SHP77 (cell line): Measurements from ENCODE around the gene ROCK2.
"Not testable (repeated sequence)": the region's sequence is repeated elsewhere in the genome, so short reads cannot be mapped to it uniquely, and the experiment has no call there.

Source experiments
- DNase-seq, 2 experiments: peaks; one replicate each; lab custom pipeline; 2025; lab: John Stamatoyannopoulos, UW

Gene ROCK2

DNA sequence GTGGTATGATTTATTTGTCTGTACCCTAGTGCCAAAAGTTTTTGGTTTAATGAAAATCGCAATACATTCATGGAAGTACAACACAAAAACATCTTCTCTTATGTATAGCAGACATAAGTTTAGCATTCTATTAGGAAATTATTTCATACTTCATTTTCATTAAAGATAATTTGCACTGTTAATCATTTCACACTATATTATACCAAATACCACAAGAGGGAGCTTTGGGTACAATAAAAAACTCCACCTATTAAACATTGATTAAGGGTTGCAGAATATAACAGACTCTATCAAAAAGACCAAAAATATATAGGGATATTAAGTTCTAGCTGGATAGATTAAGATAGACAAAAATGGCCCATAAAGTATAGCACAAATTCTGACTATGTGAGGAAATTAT, 110.1 kb downstream of the ROCK2 start:
- DNase-seq, result no peak

DNA sequence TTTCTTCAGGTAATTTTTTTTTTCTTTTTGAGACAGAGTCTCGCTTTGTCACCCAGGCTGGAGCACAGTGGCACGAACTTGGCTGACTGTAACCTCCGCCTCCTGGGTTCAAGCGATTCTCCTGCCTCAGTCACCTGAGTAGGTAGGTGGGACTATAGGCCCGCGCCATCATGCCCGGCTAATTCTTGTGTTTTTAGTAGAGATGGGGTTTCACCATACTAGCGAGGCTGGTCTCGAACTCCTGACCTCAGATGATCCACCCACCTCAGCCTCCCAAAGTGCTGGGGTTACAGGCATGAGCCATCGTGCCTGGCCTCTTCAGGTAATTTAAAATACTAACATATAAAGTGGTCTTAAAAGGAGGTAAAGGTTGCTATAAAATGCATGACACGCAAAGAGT, 113.2 kb downstream of the ROCK2 start:
- not testable (repeated sequence) for DNase-seq

DNA sequence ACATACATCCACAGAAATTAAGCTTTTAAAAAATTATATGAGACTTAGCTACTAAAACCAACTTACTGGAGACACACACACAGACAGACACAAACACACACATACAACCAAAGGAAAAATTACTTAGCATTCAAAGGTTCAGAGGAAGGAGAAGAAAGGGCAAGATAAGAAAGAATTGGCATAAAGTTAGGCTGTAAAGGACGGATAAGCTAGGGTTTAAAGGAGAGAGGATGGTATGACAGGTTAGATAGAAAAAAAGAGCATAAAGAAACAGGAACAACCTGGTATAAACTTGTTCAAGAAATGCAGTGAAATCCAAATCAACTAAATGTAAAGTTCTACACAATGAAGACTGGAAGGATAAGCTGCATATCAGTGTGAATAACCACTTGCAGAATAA, 115.7 kb downstream of the ROCK2 start:
- DNase-seq, result no peak

DNA sequence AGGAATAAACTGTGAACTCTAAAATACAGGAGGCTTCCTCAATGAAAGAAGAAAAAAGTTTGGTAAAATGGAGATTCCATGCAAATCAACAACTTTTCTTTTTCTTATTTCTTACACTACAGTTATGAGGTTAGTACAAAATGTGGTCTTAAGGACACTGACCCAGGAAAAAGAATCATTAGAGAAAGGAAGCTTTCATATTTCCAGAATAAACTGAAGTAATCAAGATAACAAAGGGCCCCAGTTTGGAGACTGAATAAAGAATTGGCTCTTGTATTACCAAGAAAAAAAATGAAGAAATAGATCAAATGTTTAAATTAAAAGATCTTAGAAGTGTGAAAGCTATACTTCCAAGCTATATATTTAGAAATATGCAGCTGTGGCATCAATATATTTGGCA, 116.8 kb downstream of the ROCK2 start:
- no peak for DNase-seq

DNA sequence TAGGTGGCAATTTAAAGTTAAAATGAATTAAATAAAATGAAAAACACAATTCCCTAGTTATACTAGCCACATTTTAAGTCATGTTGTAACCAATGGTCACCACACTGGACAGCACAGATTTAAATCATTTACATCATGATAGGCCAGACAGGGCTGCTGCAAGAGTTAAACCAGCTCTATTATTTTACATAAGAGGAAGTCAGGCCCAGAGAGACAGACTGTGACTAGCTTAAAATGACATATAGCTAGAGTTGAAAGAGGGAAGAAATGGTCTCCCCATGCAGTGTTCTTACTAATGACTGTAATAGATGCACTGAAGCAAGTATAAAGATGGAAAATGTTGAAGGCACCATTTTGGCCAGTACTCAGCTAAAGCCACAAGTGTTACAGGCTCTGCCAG, 119.5 kb downstream of the ROCK2 start:
- DNase-seq, result no peak

DNA sequence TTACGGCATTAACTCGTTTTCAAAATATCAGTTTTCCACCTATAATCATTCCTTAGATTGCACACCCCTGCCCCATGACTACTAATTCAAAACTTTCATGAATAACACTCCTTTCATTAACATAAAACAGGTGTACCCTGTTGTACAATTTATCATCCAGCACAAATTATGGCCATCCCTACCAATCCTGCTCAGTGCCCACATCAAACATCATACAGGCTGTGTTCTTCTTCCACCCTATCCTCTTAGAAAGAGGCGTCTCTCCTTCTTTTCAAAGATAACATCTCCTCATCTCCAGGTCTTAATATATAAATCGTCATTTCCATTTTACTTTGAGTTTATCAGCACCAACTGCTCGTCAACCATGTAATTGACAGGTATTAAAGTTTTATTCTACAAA, 121.6 kb downstream of the ROCK2 start:
- no peak for DNase-seq

DNA sequence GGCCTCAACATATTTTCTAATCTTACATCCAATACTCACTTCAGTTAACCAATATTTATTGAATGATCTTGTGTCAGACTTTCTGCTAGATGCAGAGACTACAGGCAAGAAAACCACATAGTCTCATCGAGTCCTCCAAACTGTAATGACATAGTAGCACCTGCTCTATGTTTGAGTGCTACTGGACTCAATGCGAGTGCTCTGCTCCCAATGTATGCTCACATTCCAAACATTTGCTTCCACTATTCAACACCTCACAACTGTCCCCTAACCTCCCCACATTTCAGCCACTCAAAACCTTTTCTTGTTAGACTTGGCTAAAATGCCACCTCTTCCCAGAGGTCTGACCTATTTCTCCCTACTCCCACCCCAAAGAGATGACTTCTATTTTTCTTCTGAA, 124.0 kb downstream of the ROCK2 start:
- DNase-seq, result no peak

DNA sequence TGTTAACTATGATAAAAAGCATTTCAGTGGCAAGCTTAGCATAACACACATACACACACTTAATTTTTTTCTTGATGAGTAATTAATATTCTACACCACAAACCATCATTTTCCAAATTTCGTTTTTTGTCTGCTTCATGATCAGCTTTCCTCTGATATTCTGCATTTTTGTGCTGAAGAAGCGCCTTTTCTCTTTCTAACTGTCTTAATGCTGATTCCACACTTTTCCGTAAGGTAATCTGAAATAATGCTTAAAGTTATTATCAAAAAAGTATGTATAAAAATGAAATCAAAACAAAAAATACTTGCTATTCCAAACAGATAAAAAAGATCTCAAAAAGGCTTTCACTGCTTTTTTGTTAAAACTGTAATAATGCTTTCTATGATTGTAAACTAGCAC, 129.0 kb downstream of the ROCK2 start:
- no peak for DNase-seq

DNA sequence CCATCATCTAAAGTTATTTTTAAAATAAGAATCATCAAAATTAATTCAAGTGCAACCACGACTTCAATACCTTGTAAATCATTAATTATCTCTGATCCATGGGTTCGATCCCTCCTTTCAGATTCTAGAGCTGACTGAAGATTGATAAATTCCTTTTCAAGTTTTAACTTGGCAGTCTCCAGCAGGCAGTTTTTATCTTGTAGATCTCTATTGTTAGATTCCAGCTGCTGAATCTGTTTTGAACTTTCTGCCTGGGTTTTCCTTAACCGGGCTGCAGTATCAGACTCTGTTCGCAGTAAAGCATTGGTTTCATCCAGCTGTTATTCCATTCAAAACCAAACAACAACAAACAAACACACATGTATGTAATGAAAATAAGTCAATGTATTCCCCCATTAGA, 129.7 kb downstream of the ROCK2 start:
- DNase-seq, result no peak

DNA sequence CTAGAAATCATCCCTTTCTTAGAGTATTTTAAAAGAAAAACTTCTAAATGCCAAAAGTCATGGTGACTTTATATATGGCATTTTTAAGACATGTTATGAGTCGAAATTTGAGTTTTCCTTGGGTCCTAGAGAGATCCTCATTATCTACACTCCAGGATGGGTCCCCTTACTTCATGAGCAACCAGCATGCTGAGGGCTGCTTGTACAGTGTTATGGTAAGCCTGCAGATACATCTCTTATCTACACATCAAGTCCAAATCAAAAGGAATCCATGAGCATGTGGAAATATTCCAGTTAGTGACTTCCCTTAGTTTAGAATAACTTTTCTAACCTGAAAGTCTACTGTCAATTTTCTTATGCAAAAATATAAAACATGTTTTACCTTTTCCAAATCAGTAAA, 130.5 kb downstream of the ROCK2 start:
- DNase-seq, result no peak

DNA sequence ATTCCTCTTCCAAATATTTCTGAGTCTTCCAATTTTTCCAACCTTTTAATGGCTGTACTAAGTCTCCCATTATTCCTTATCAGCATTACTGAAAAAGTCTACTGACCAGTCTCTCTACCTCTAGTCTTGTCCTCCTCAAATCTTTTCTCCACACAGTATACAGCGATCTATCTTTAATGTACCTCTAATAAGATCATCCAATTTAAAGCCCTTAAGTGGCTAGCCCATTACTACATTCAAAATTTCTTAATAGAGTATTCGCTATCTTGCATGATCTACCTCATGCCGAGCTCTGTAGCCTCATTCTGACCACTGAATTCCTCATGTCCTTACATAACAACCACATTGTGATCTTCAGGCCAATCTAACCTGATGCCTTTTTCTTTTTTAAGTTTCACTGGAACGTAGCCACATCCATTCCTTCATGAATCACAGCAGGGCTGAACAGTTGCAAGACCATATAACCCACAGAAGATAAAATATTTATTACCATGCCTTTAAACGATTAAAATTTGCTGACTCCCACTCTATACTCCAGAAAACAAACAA, 131.3 kb downstream of the ROCK2 start:
- no peak for DNase-seq

DNA sequence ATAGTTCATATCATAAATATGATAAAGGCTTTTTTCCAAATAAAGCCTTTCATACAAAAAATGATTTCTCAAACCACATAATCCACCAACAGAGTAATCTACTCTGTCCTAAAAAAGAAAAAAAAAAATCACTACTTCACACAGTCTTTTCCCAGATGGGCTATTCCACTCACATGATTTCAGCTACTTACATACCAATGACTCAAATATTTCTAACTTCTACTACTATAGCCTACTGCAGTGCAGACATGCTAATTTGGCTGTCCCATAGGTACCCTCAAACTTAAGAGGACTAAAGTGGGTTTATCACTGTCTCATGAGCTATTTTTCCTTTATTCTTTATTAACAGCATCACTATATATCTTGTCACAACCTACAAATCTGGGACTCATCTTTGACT, 131.8 kb downstream of the ROCK2 start:
- no peak for DNase-seq

DNA sequence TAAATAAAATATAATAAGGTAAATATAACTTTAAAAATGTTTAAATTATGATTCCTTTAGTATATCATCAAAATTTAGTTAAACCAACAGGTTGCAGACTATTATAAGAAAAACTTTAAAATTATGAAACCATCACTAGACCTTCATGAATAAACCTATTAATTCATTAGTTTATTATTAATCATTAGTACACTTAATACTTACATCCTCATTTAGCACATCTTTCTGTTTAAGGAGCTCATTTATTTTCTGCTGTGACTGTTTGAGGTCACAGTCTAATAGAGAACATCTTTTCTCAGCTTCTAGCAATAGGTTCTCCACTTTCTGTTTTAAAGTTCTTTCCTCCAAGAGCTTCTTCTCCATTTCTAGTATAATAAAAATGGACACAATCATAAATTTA, 136.4 kb downstream of the ROCK2 start:
- no peak for DNase-seq

DNA sequence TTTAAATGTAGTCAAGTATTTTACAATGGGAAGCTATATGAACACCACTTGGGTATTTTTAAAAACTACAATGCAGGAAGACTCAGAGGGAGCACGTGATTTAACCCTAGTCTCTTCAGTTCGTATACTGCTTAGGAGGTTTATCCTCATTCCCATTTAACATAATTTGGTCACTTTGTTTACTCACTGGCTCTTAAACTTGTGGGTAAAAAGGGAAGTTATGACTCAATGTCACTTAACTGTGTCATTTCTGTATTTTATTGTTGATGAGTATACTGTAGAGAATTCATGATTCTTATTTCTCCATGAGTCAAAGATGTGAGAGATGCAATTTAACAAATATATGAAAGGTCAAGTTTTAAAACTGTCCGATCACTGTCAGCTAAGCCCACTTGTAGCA, 141.0 kb downstream of the ROCK2 start:
- DNase-seq, result no peak

DNA sequence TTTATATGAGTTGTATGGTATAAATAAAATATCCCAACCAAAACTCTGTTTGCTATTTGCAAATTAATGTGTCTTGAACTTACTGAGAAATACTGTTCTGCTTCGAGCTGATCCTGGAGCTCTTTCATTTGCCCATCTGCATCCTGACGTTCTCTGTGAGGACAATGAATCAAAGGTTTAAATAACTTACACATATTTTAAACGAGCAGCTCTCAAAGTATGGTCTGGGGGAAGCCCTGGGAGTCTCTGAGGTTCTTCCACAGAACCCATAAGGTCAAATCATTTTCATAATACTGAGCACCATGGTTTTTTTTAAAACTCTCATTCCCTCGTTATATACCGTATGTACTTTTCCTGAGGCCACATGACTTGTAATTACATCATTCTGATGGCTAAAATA, 142.5 kb downstream of the ROCK2 start:
- DNase-seq, result no peak

DNA sequence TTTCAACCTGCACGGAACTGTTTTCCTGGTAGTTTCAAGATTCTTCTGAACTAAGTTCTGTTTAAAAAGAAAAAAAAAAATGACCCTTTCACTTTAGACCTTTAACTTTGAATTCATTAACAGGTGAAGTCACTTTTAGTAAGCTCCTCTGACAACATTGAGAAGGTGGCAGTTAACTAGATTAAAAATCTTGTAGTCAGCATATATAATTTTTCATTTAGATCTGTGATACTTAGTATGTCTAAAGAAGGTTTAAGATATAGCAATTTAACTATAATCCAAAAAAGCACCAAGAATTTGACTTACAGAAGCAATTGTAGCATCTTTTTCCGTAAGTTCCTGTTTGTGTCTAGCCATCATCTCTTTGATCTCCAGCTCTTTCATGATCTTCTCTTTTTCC, 143.8 kb downstream of the ROCK2 start:
- no peak for DNase-seq

DNA sequence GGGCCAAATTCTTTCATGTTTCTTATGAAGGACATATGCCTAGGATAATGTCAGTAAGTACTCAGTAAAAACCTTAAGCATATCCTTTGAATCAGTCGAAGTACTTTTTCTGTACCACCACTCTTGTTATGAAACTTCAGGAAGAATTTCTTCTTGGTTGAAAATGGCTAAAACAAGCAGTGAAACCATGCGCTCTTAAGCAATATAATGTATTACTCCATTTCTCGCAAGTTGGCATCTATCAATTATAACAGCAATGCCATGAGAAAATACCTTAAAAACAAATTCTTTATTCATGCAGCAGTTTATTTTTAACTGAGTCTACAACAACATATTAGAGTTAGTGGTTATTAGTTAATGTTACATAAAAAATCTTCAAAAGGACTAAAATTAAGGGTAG, 148.2 kb downstream of the ROCK2 start:
- DNase-seq, result no peak

DNA sequence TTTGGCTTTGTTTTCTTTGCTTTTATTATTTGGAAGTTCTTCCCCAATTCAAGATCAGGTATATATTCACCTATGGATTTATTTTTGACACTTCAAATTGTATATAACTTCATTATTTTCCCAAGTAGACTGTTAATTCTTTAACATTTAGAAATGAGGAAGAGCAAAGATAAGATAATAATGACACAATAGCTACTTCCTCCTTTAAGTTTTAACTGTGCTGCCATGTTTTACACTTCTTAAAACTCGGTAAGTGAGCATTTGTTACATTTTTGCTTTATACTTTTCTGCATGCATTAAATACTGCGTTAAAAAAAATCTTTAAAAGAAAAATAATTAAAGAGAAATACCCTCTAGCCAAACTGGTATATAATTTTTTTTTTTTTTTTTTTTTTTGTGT, 156.7 kb downstream of the ROCK2 start:
- no peak for DNase-seq

DNA sequence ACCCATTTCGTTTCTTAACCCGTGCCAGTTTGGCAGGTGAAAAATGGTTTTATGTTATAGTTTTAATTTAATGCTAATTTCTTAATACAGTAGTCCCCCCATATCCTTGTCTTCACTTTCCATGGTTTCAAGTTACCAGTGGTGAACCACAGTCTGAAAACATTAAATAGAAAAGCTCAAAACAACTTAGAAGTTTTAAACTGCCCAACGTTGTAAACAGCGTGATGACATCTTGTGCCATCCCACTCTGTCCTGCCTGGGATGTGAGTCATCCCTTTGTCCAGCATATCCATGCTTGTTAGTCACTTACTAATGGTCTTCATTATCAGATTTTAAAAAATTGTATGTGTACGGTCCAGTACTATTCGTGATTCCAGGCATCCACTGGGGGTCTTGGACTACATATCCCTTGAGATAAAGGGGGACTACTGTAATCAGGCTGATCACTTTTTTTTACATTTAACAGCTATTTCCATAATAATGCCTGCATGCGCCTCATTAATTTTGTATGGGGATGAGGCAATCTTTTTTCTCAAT, 157.3 kb downstream of the ROCK2 start:
- DNase-seq, result no peak

DNA sequence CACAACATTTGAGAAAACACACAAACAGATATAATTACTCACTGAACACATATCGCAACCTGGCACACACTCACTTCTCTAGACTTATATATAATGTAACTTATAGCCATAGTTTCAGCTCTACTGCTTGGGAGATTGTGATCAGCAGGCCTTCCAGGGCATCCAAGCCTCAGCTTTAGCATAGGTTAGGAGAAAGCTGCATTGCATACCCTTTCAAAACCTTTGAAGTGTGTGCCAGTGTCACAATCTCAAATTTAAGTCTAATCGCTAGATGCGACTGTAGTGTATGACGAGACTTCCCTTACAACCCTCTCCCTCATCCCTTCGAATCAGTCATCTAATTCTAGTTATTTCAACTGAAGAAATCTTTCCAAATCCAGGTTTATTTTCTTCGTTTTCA, 158.3 kb downstream of the ROCK2 start:
- DNase-seq, result no peak

DNA sequence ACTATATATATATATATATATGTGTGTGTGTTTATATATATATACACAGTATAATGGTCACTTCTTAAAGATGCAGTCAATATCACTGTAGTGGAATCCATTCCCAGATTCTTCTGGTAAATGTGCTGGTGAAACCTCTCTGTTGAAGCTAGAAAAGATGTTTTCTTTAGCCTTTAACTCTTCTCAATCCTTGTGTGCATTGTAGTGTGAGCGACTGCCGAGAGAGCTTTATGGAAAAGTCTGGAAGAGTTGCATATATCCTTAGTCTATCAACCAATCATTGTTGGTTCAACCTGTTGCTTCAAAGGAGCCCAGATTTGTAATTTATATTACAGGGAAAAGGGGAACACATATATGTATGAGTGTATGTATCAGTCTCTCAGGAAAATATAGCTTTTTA, 161.5 kb downstream of the ROCK2 start:
- no peak for DNase-seq

DNA sequence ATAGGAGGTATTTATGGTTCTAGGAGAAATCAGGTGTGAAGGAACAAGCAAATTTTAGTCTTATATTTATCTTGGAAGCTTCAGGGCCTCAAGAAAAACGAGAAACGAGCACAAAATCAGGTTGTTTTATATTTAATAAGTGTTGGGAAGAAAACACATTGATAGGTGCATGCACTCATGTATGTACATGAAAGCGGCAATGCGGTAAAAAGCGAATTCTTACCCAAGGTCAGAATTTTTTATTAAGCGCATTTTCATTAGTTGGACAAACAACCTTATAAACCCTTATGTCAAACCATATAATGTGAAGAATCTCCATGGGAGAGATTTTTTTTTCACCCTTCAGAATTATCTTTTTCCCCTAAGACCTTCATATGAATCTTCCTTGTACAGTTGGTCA, 163.8 kb downstream of the ROCK2 start:
- DNase-seq, result no peak

DNA sequence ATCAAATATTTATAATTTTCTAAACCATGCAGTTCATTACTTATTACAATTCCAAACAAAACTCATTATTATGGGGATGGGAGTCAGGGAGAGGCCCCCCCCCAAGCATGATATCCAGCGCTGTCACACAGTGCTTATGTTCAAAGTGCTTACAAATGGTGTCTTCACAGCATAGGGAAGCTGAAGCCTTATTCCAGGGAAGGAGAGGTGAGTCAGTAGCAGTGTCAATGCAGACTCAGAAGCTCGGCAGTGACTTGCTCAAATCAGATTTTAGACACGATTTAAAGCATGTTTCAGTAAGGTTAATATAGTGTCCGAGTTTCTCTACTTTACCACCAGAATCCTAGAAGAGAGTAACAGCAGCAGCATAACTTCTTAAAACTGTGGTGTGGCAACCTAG, 164.5 kb downstream of the ROCK2 start:
- no peak for DNase-seq

DNA sequence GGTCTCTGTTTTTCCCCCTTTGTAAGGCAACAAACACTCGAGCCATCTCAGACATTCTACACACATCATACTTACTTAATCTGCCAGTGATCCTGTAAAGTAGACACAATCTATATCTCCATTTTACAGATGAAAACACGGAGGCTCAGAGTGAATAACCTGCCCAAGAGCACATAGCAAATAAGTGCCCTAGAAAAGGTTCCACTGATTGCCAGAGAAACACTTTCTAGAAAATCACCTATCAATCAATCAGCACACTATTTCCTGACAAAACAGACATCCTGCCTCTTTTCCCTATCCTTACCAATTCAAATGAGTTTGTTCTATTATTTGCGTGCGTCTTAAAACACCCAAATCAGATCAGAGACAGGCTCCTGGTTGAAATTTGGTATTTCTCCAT, 165.2 kb downstream of the ROCK2 start:
- no peak for DNase-seq
